GM13977 (cell line): ENCODE data around the gene LAMA1.

Source experiments
- DNase-seq: peaks from one replicate; pipeline ENCODE4 v3.0.0; 2012; ENCODE audit warnings: low spot score
- in situ Hi-C: fragments of 300-500 bp; cut with MboI; formaldehyde crosslinking; loops from one replicate; pipeline ENCODE4 v1.12.0; 2022; ENCODE audit warnings: low sequenced_read_pairs, low pct_unique_long_range_greater_than_20kb, mixed read lengths, inconsistent platforms; ENCODE audit not compliant: unreplicated experiment
- TF ChIP-seq, protein P1 (sequence below): IDR thresholded peaks from 2 replicates; pipeline ENCODE4 v1.5.1; 2012; ENCODE audit warnings: mild to moderate bottlenecking, control low read depth; ENCODE audit not compliant: insufficient read depth; ENCODE audit errors: extremely low read depth, missing control alignments

The LAMA1 gene

GRCh38 chr18:7047336-7047735 is 70.3 kb downstream of the LAMA1 start:
- in situ Hi-C loops, result no loop called here
- TF ChIP-seq, protein P1, sequence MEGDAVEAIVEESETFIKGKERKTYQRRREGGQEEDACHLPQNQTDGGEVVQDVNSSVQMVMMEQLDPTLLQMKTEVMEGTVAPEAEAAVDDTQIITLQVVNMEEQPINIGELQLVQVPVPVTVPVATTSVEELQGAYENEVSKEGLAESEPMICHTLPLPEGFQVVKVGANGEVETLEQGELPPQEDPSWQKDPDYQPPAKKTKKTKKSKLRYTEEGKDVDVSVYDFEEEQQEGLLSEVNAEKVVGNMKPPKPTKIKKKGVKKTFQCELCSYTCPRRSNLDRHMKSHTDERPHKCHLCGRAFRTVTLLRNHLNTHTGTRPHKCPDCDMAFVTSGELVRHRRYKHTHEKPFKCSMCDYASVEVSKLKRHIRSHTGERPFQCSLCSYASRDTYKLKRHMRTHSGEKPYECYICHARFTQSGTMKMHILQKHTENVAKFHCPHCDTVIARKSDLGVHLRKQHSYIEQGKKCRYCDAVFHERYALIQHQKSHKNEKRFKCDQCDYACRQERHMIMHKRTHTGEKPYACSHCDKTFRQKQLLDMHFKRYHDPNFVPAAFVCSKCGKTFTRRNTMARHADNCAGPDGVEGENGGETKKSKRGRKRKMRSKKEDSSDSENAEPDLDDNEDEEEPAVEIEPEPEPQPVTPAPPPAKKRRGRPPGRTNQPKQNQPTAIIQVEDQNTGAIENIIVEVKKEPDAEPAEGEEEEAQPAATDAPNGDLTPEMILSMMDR, result no peak
- DNase-seq, result no peak

DNA sequence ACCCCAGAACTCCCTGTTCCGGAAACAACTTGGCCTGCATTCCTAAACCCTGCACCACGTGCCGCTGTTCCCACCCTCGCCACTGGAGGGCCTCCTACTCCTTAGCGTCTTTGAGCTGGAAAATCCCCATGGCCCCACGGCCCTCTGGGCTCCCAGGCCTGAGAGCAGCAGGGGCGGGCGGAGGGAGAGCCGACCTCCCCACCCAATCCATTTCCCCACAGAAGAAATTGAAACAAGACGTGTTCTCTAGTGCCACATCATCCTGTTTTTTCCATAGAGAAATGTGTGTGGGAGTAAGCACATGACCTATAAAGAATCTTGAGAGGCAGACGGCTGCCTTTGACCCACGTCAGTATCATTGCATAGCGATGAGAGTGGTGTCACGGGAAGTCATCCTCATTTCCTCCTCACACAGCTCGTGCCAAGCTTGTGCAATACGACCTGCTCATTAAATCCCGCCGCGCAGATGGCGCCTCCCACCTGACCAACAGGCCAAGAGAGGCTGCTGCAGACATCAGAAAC is 79.2 kb downstream of the LAMA1 start:
- in situ Hi-C loops, result no loop called here
- TF ChIP-seq, protein P1, result peak; percentile 12
- DNase-seq, result no peak

DNA sequence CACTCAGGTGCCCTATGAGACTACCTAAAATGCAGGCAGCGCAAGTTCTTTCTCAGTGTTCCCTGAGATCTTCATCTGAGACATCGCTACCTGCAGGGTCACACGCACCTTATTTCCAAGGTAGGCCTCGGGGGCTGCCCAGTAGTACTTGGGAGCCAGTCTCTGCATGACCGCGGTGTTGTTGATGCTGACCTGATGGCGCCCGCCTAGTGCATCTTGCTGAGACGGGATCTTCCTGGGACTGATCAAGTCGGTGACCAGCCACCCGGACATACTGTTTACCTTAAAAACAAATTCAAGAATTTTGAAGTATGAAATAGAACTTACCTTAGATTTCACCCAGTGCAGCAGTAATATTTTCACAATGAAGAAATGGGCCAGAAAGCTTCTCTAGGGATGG is 80.1 kb downstream of the LAMA1 start:
- TF ChIP-seq, protein P1, result no peak
- no peak for DNase-seq
- in situ Hi-C loops, result no loop called here

DNA sequence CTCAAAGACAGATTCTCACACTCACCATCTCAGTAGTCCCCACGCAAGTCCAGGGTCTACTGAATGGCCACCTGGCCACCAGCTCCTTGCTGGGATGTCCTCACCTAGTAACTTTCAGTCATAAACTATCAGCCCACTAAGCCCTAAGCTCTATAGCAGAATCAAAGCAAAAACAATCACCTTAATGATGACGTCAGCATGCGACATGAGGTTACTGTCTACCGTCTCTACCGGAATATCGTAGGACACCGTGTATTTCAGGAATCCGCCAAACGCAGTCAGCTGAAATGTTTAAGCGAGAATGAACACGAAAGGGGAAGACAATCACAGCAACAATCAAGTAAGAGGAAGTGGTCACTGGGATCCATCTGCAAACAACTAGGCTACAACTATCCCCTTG is 81.8 kb downstream of the LAMA1 start:
- DNase-seq, result no peak
- in situ Hi-C loops, result no loop called here
- TF ChIP-seq, protein P1, result no peak

DNA sequence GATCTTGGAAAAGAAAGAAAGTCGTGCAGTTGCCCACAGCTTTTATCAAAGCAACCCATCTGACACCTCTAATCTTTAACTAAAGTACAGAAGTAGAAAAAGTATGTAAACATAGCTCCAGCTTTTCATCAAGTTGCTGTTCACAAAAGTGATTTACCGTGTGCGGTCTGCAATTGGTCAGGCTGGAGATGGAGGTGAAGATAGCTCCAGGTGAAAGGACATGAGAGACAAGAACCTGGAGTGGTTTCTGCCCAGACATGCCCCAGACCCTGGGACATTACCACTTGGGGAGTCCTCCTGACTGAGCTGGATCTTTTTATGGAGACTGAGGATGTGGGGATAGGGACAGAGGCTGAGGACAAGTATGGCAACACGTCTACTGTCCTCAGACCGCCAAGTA is 82.7 kb downstream of the LAMA1 start:
- TF ChIP-seq, protein P1, result no peak
- in situ Hi-C loops, result no loop called here
- DNase-seq, result no peak

GRCh38 chr18:7032537-7032936 is 85.1 kb downstream of the LAMA1 start:
- no peak for DNase-seq
- TF ChIP-seq, protein P1, result no peak
- in situ Hi-C loops, result no loop called here

DNA sequence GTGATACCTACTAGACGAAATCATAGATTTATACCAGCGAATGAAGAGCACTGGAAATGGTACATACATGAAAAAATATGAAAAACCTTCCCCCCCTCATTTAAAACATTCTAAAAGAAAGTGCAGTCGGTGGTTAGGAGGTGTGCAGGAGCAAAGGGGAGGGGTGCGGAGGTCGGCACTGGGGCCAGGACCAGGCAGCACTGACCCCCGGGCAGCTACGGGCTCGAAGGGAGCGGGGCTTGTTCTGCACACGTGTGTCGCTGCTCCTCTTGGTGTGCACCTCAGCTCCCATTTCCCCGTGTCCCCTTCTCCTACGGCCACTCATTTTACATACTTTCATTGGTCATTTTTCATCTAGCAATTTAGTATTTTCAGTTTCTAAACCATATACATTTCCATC is 89.0 kb downstream of the LAMA1 start:
- TF ChIP-seq, protein P1, result no peak
- no peak for DNase-seq
- in situ Hi-C loops, result no loop called here
